Immature natural killer cell (primary cell): ENCODE results near the gene KLHDC7A. TPM values are rescaled to one million over a fixed set of nuclear protein-coding genes. Genes with fewer than 3 reads are reported as not detected.
"Not testable (repeated sequence)": the region's sequence is repeated elsewhere in the genome, so short reads cannot be mapped to it uniquely, and the experiment has no call there.

Experiments used
- DNase-seq, 3 donors: peaks; one replicate each; pipeline ENCODE4 v3.0.0; 2022; ENCODE audit warnings: mixed read lengths in 1 of 3
- H3K27ac Mint-ChIP-seq, 6 donors: one replicate each; pipeline ENCODE4 v1.8.0; 2020; ENCODE audit warnings: mixed read lengths in 6 of 6, mild to moderate bottlenecking in 5 of 6, inconsistent platforms in 4 of 6, moderate library complexity in 3 of 6
- H3K27me3 Mint-ChIP-seq, 3 donors: one replicate each; pipeline ENCODE4 v1.8.0; 2020 to 2021; ENCODE audit warnings: low read depth in 3 of 3, mild to moderate bottlenecking in 3 of 3, mixed read lengths in 3 of 3, moderate library complexity in 3 of 3, inconsistent platforms in 1 of 3
- H3K36me3 Mint-ChIP-seq, 3 donors: one replicate each; pipeline ENCODE4 v1.8.0; 2020; ENCODE audit warnings: mixed read lengths in 3 of 3, inconsistent platforms in 2 of 3, mild to moderate bottlenecking in 2 of 3
- H3K4me1 Mint-ChIP-seq, 2 donors: one replicate each; pipeline ENCODE4 v1.8.0; 2020; ENCODE audit warnings: inconsistent platforms in 2 of 2, mild to moderate bottlenecking in 2 of 2, mixed read lengths in 2 of 2, moderate library complexity in 1 of 2
- H3K4me3 Mint-ChIP-seq, 5 donors: one replicate each; pipeline ENCODE4 v1.8.0; 2020; ENCODE audit warnings: mild to moderate bottlenecking in 5 of 5, mixed read lengths in 5 of 5, inconsistent platforms in 3 of 5, moderate library complexity in 3 of 5
- H3K9me3 Mint-ChIP-seq, 6 donors: one replicate each; pipeline ENCODE4 v1.8.0; 2020; ENCODE audit warnings: mild to moderate bottlenecking in 6 of 6, mixed read lengths in 6 of 6, inconsistent platforms in 4 of 6, moderate library complexity in 3 of 6
- polyA plus RNA-seq, 3 donors: library from polyadenylated mRNA; unstranded; fragments of 300-500 nt; fragmentation: Illumina TruSeq; gene quantifications; one replicate each; pipeline ENCODE4 v1.2.3, GENCODE V29; 2021

The KLHDC7A gene
- not detected for polyA plus RNA-seq

GRCh38 chr1:18480315-18481189, at the start of gene KLHDC7A:
Gene KLHDC7A (plus strand): TSS chr1:18480930. CDS start chr1:18480982, 52 bp downstream.
- Mint-ChIP-seq H3K9me3 (no peaks in the 10 kb centered on the region), H3K27ac (no peak within 1 kb of the TSS), H3K36me3 (no peaks in the 10 kb centered on the region), H3K4me1 (no peaks in the 10 kb centered on the region), H3K4me3 (no peak within 1 kb of the TSS), H3K27me3 (peaks cover 0 to 2% (median 0%) of the 10 kb centered on the region in 3 donors)
- no peak for DNase-seq

GRCh38 chr1:18434041-18434440, 46.7 kb upstream of the KLHDC7A start:
- Mint-ChIP-seq H3K27me3 (peaks cover 5 to 14% (median 7%) of the 10 kb centered on the region in 3 donors), H3K9me3 (no peaks in the 10 kb centered on the region), H3K4me1 (no peaks in the 10 kb centered on the region), H3K4me3 (no peak overlapping the region), H3K36me3 (no peaks in the 10 kb centered on the region), H3K27ac (no peak overlapping the region)
- no peak for DNase-seq

GRCh38 chr1:18440385-18441226, 40.1 kb upstream of the KLHDC7A start:
- DNase-seq = no peak
- H3K4me1 Mint-ChIP-seq = no peaks in the 10 kb centered on the region
- H3K27me3 Mint-ChIP-seq = peaks cover 4 to 6% (median 5%) of the 10 kb centered on the region in 3 donors
- H3K27ac Mint-ChIP-seq = no peak overlapping the region
- H3K9me3 Mint-ChIP-seq = no peaks in the 10 kb centered on the region
- no peak overlapping the region for H3K4me3 Mint-ChIP-seq
- H3K36me3 Mint-ChIP-seq = no peaks in the 10 kb centered on the region

- DNase-seq = no peak
- H3K27ac Mint-ChIP-seq = no peak overlapping the region
- no peaks in the 10 kb centered on the region for H3K36me3 Mint-ChIP-seq
- H3K4me1 Mint-ChIP-seq = no peaks in the 10 kb centered on the region
- H3K9me3 Mint-ChIP-seq = no peaks in the 10 kb centered on the region
- peaks cover 5 to 16% (median 5%) of the 10 kb centered on the region in 3 donors for H3K27me3 Mint-ChIP-seq
- H3K4me3 Mint-ChIP-seq = no peak overlapping the region
Measured at GRCh38 chr1:18443587-18444520, 36.9 kb upstream of the KLHDC7A start.

DNA sequence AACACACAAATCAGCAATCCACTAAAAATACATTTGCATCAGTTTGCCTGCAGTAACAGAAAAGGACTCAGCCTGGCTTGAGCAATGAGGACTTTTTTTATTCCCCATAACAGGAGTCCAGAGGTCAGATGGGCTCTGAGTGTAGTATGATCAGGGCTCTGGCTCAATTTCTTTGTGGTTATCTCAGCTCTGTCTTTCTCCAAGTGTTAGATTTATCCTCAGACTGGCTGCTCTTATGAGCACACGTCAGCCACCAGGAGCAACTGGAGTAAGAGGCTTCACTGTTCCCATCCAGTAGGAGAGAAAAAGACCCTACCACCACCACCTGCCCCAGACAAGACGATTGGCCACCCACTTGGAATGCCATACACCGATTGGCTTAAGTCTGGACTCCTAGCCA, 36.2 kb upstream of the KLHDC7A start:
- Mint-ChIP-seq H3K27me3 (peaks cover 5 to 16% (median 6%) of the 10 kb centered on the region in 3 donors), H3K27ac (no peak overlapping the region), H3K36me3 (no peaks in the 10 kb centered on the region), H3K4me3 (no peak overlapping the region), H3K4me1 (no peaks in the 10 kb centered on the region), H3K9me3 (no peaks in the 10 kb centered on the region)
- no peak for DNase-seq

GRCh38 chr1:18446751-18447150, 34.0 kb upstream of the KLHDC7A start:
- Mint-ChIP-seq H3K27me3 (peaks cover 4 to 13% (median 6%) of the 10 kb centered on the region in 3 donors), H3K4me3 (no peak overlapping the region), H3K36me3 (no peaks in the 10 kb centered on the region), H3K27ac (no peak overlapping the region), H3K4me1 (no peaks in the 10 kb centered on the region), H3K9me3 (no peaks in the 10 kb centered on the region)
- no peak for DNase-seq

- Mint-ChIP-seq H3K36me3 (no peaks in the 10 kb centered on the region), H3K4me3 (no peak overlapping the region), H3K27ac (no peak overlapping the region), H3K27me3 (peaks cover 4 to 13% (median 4%) of the 10 kb centered on the region in 3 donors), H3K4me1 (no peaks in the 10 kb centered on the region), H3K9me3 (no peaks in the 10 kb centered on the region)
- no peak for DNase-seq
Measured at GRCh38 chr1:18447509-18448220, 33.1 kb upstream of the KLHDC7A start.

DNA sequence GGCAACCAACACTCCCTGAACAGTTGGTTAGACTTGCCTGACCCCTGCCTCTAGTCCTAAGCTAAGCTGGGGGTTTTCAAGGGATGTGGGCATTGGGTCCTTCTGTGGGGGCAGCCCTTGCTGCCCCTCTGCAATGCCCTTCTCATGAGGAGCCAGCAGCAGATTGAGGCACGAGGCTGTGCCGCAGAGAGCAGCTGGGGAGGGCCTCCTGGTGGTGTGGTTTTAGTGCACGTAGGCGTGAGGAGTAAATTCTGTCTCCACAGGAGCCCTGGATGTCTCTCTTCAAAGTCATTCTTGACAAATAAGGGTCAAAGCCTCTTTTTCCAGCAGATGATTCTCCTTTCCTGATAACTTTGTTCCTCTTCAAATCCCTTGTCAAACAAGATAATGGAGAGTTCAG, 31.8 kb upstream of the KLHDC7A start:
- H3K4me3 Mint-ChIP-seq = no peak overlapping the region
- H3K4me1 Mint-ChIP-seq = no peaks in the 10 kb centered on the region
- no peak overlapping the region for H3K27ac Mint-ChIP-seq
- H3K27me3 Mint-ChIP-seq = peaks cover 4 to 13% (median 4%) of the 10 kb centered on the region in 3 donors
- DNase-seq = no peak
- no peaks in the 10 kb centered on the region for H3K9me3 Mint-ChIP-seq
- no peaks in the 10 kb centered on the region for H3K36me3 Mint-ChIP-seq

DNA sequence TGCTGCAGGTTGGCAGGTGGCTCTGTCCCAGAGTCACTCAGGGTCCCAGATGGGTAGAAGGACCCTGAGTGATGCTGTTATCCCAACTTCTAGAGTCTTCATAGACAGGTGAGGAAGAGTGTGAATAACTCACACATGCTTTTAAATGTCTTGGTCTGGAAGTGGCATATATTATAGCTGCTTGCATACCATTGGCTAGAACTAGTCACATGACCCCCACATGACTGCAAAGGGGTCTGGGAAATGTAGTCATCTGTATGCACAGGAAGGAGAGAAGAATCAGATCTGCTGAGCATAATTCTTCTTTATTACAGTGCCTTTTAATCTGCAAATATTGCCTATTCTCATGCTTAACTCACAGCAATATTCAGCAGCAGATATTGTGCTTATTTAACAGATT, 28.2 kb upstream of the KLHDC7A start:
- DNase-seq = peak in 2 of 3 donors; percentile 14 to 17
- no peaks in the 10 kb centered on the region for H3K4me1 Mint-ChIP-seq
- H3K4me3 Mint-ChIP-seq = no peak overlapping the region
- H3K9me3 Mint-ChIP-seq = no peaks in the 10 kb centered on the region
- H3K27me3 Mint-ChIP-seq = peaks cover 5 to 8% (median 6%) of the 10 kb centered on the region in 3 donors
- H3K27ac Mint-ChIP-seq = no peak overlapping the region
- H3K36me3 Mint-ChIP-seq = no peaks in the 10 kb centered on the region

- Mint-ChIP-seq H3K4me1 (no peaks in the 10 kb centered on the region), H3K36me3 (no peaks in the 10 kb centered on the region), H3K9me3 (no peaks in the 10 kb centered on the region), H3K27ac (no peak overlapping the region), H3K27me3 (peaks cover 5 to 6% (median 6%) of the 10 kb centered on the region in 3 donors), H3K4me3 (no peak overlapping the region)
- no peak for DNase-seq
Measured at GRCh38 chr1:18458133-18459092, 22.3 kb upstream of the KLHDC7A start.

GRCh38 chr1:18461656-18462055, 19.1 kb upstream of the KLHDC7A start:
- no peak overlapping the region for H3K4me3 Mint-ChIP-seq
- H3K27ac Mint-ChIP-seq = no peak overlapping the region
- H3K9me3 Mint-ChIP-seq = no peaks in the 10 kb centered on the region
- no peaks in the 10 kb centered on the region for H3K36me3 Mint-ChIP-seq
- no peak for DNase-seq
- H3K4me1 Mint-ChIP-seq = no peaks in the 10 kb centered on the region
- H3K27me3 Mint-ChIP-seq = peaks cover 4 to 8% (median 6%) of the 10 kb centered on the region in 3 donors

- not testable (repeated sequence) for H3K4me3 Mint-ChIP-seq, H3K27me3 Mint-ChIP-seq, H3K36me3 Mint-ChIP-seq, H3K4me1 Mint-ChIP-seq, H3K27ac Mint-ChIP-seq, DNase-seq, H3K9me3 Mint-ChIP-seq
Measured at GRCh38 chr1:18462517-18462916, 18.2 kb upstream of the KLHDC7A start.
